Measurements from ENCODE around the gene PRDM16. TPM values are rescaled to one million over a fixed set of nuclear protein-coding genes. Genes with fewer than 3 reads are reported as not detected.

Gene PRDM16
- polyA plus RNA-seq, 2 of the 4 experiments (the other 2 are of a cell fraction) = 0.03 to 0.35 TPM

DNA sequence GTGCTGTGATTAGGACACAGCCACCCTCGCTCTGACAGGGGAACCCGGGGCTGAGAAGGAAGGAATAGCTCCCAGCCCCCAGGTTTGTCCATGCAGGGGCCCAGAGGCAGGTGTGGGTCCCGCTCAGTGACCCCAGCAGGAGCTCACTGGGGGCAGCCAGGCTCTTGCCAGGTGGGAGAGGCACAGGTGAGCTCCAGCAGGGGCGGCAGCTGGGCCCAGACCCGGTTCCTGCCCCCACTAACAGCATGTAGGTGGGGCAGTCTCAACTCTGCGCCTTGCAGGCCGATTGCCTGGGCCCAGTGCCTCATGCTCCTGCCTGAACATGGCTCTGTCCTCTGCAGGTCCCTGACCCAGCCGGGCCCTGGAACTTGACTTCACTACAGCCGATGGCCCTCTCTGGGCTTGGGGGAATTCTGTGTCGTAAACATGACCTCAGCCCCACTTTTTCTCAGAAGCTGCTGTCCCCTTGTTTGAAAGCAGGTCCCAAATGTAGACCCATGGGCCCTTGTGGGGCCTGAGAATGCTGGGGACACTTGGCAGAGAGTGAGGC lies 127.0 kb downstream of the PRDM16 start:
- CTCF ChIA-PET = no interaction called here
- H3K9me3 ChIP-seq = no peaks in the 10 kb centered on the region

DNA sequence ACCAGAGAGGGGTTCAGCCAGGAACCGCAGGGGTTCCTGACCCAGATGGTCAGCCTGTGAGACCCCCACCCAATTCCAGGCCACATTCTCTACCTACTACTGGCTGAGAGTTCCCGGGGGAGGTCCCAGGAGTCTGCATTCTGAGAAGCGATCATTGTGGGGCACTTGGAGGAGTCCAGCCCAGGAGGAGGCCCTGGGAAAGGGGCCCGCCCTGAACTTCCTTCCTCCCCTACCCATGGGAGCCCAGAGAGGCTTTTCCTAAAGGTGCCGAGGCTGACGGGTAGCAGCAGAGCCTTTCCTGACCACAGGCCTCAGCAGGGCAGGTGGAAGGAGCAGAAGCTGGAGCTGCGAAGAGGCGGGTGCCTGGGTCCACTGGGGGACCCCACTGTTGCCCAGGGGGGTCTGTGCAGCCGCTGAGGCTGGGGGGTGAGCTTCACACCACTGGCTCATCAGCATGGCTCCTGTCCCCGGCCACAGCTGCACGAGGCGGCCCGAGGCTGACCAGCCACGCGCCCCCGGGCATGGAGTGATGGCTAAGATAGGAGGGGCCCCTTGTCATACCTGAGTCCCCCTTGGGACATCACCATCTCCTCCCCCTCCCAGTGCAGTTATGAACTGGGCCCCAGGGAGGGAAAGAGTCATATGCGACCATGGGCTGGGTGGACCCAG lies 127.7 kb downstream of the PRDM16 start:
- TF ChIP-seq ZSCAN20 (CRISPR knock-in tag; IDR thresholded peaks at IDR 0.05) (no peak), KDM1A (IDR thresholded peaks at IDR 0.05; ENCODE audit: low read depth) (no peak), JUNB (IDR thresholded peaks at IDR 0.05) (no peak), CEBPB (IDR thresholded peaks at IDR 0.05) (no peak), TFCP2L1 (CRISPR knock-in tag; IDR thresholded peaks at IDR 0.05) (no peak), CHD2 (IDR thresholded peaks at IDR 0.05; ENCODE audit: low read length, partially characterized antibody) (no peak), POLR2A (IDR thresholded peaks at IDR 0.05; ENCODE audit: low read length) (no peak), TP53 (CRISPR knock-in tag; IDR thresholded peaks at IDR 0.05) (no peak), CBX2 (IDR thresholded peaks at IDR 0.05; ENCODE audit: borderline replicate concordance, low read depth) (no peak), KDM5A (IDR thresholded peaks at IDR 0.05) (no peak), FOSB (CRISPR knock-in tag; IDR thresholded peaks at IDR 0.05) (no peak), RAD21 (conservative IDR thresholded peaks at IDR 0.05 in 1 of 2, IDR thresholded peaks at IDR 0.05 in 1 of 2) (no peak), HDAC2 (IDR thresholded peaks at IDR 0.05) (no peak), NFE2L2 (conservative IDR thresholded peaks at IDR 0.05; ENCODE audit: low read length) (no peak), ZC3H11A (IDR thresholded peaks at IDR 0.05) (no peak)
- TF ChIP-seq, protein P1, sequence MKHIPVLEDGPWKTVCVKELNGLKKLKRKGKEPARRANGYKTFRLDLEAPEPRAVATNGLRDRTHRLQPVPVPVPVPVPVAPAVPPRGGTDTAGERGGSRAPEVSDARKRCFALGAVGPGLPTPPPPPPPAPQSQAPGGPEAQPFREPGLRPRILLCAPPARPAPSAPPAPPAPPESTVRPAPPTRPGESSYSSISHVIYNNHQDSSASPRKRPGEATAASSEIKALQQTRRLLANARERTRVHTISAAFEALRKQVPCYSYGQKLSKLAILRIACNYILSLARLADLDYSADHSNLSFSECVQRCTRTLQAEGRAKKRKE (CRISPR knock-in tag; IDR thresholded peaks at IDR 0.05; ENCODE audit: low read depth) = no peak
- TF ChIP-seq, protein P2, sequence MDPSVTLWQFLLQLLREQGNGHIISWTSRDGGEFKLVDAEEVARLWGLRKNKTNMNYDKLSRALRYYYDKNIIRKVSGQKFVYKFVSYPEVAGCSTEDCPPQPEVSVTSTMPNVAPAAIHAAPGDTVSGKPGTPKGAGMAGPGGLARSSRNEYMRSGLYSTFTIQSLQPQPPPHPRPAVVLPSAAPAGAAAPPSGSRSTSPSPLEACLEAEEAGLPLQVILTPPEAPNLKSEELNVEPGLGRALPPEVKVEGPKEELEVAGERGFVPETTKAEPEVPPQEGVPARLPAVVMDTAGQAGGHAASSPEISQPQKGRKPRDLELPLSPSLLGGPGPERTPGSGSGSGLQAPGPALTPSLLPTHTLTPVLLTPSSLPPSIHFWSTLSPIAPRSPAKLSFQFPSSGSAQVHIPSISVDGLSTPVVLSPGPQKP (IDR thresholded peaks at IDR 0.05; ENCODE audit: low read depth, low read length) = no peak
- no peaks in the 10 kb centered on the region for H3K4me1 ChIP-seq
- 13% methylated on average over 1 of the region's 17 CpGs for WGBS (ENCODE audit: missing lambda C conversion rate)
- no peak overlapping the region for H3K27ac ChIP-seq
- CTCF ChIA-PET = no interaction called here
- no peaks in the 10 kb centered on the region for H3K9me3 ChIP-seq
- POLR2A ChIA-PET = no interaction called here
- no peak for ATAC-seq
- no peak for FAIRE-seq
- H3K4me3 ChIP-seq = no peak overlapping the region
- no peak overlapping the region for H3K4me2 ChIP-seq
- DNase-seq (ENCODE audit: low read depth in 1 of 2, low spot score in 1 of 2) = no peak

More for the DNA sequence above, 127.0 kb downstream of the PRDM16 start:
- no peak for TF ChIP-seq CBX2 (IDR thresholded peaks at IDR 0.05; ENCODE audit: borderline replicate concordance, low read depth)
- no peak for TF ChIP-seq RAD21 (conservative IDR thresholded peaks at IDR 0.05 in 1 of 2, IDR thresholded peaks at IDR 0.05 in 1 of 2)
- TF ChIP-seq BHLHE40 (IDR thresholded peaks at IDR 0.05; ENCODE audit: low read depth, low read length) = no peak
- TF ChIP-seq CBX8 (IDR thresholded peaks at IDR 0.05) = no peak
- TF ChIP-seq RCOR1 (IDR thresholded peaks at IDR 0.05; ENCODE audit: low read depth, low read length) = no peak
- TF ChIP-seq, protein P3, sequence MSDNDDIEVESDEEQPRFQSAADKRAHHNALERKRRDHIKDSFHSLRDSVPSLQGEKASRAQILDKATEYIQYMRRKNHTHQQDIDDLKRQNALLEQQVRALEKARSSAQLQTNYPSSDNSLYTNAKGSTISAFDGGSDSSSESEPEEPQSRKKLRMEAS (IDR thresholded peaks at IDR 0.05) = no peak
- ATAC-seq (no peak), FAIRE-seq (no peak), DNase-seq (ENCODE audit: low read depth in 1 of 2, low spot score in 1 of 2) (no peak)
- Histone ChIP-seq H3K4me1 (no peaks in the 10 kb centered on the region), H3K27ac (no peak overlapping the region), H3K4me3 (no peak overlapping the region), H3K4me2 (no peak overlapping the region)
- POLR2A ChIA-PET = no interaction called here
- 100% methylated on average over 2 of the region's 10 CpGs for WGBS (ENCODE audit: missing lambda C conversion rate)

DNA sequence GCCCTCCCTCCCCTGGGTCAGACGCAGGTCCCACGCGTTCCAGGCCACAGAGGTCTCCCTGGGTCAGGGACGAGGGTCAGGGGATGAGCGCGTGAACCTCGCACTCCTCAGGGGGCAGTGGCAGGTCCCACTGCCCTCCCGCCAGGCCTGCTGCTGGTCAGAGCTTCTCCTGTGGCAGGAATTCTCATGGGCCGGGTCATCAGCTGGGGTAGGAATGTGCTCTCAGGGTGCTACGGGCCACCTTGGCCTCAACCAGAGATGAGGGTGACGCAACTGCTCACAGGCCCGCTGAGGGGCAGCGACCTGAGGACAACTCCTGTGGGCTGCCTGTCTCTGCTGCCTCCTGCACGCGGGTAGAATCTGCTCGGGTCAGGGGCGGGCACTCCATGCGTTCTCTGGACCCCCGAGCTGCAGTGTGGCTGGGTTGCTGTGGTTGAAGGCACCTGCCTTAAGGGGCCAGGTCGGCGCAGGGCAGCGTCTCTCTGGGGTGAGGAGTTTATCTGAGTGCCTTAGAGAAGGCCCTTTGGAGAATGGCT lies 128.8 kb downstream of the PRDM16 start:
- H3K4me3 ChIP-seq = no peak overlapping the region
- DNase-seq (ENCODE audit: low read depth in 1 of 2, low spot score in 1 of 2) (no peak), ATAC-seq (no peak; a peak in 1 of 6 replicates), FAIRE-seq (no peak)
- no peaks in the 10 kb centered on the region for H3K4me1 ChIP-seq
- H3K9me3 ChIP-seq = no peaks in the 10 kb centered on the region
- ChIA-PET CTCF (no interaction called here), POLR2A (no interaction called here)
- TF ChIP-seq, protein P1 (CRISPR knock-in tag; IDR thresholded peaks at IDR 0.05; ENCODE audit: low read depth) = no peak
- no peak for TF ChIP-seq HOXB5 (CRISPR knock-in tag; IDR thresholded peaks at IDR 0.05)
- H3K4me2 ChIP-seq = no peak overlapping the region
- H3K27ac ChIP-seq = no peak overlapping the region
- WGBS (ENCODE audit: missing lambda C conversion rate) = no CpG with 5 or more reads among the region's 22 CpGs

All from A549 (cell line).